IPS-18a (cell line): ENCODE data around the gene SLC39A13.

ENCODE experiments used
- H3K27ac ChIP-seq: one replicate; pipeline ENCODE4 v1.5.1; 2013; ENCODE audit warnings: low read length
- H3K27me3 ChIP-seq: one replicate; pipeline ENCODE4 v1.6.1; 2013; ENCODE audit warnings: mild to moderate bottlenecking, low read length; ENCODE audit not compliant: control insufficient read depth, insufficient read depth
- H3K36me3 ChIP-seq: one replicate; pipeline ENCODE4 v1.6.1; 2013; ENCODE audit warnings: low read depth, low read length; ENCODE audit not compliant: control insufficient read depth
- H3K4me1 ChIP-seq: one replicate; pipeline ENCODE4 v1.6.1; 2013; ENCODE audit warnings: low read depth, low read length; ENCODE audit not compliant: control insufficient read depth
- H3K4me3 ChIP-seq: one replicate; pipeline ENCODE4 v1.5.1; 2013; ENCODE audit warnings: low read length
- H3K9ac ChIP-seq: one replicate; pipeline ENCODE4 v1.6.1; 2013; ENCODE audit warnings: mild to moderate bottlenecking, low read length, moderate library complexity
- H3K9me3 ChIP-seq: one replicate; pipeline ENCODE4 v1.6.1; 2013; ENCODE audit warnings: low read depth, low read length; ENCODE audit not compliant: control insufficient read depth

SLC39A13 gene

GRCh38 chr11:47375020-47375419 is 33.4 kb upstream of the SLC39A13 start:
- H3K4me3 ChIP-seq: no peak overlapping the region
- no peaks in the 10 kb centered on the region for H3K4me1 ChIP-seq
- no peak overlapping the region for H3K9ac ChIP-seq
- no peaks in the 10 kb centered on the region for H3K9me3 ChIP-seq
- no peaks in the 10 kb centered on the region for H3K27me3 ChIP-seq
- no peak overlapping the region for H3K27ac ChIP-seq
- no peaks in the 10 kb centered on the region for H3K36me3 ChIP-seq

GRCh38 chr11:47375546-47376085 is 32.8 kb upstream of the SLC39A13 start:
- Histone ChIP-seq H3K4me1 (no peaks in the 10 kb centered on the region), H3K36me3 (no peaks in the 10 kb centered on the region), H3K27ac (no peak overlapping the region), H3K4me3 (no peak overlapping the region), H3K9ac (no peak overlapping the region), H3K9me3 (no peaks in the 10 kb centered on the region), H3K27me3 (no peaks in the 10 kb centered on the region)

- Histone ChIP-seq H3K4me1 (no peaks in the 10 kb centered on the region), H3K36me3 (no peaks in the 10 kb centered on the region), H3K27ac (no peak overlapping the region), H3K9me3 (no peaks in the 10 kb centered on the region), H3K27me3 (no peaks in the 10 kb centered on the region), H3K4me3 (no peak overlapping the region), H3K9ac (no peak overlapping the region)
These were observed 32.3 kb upstream of the SLC39A13 start for GRCh38 chr11:47376107-47376524.

GRCh38 chr11:47376525-47377371 is 31.6 kb upstream of the SLC39A13 start:
- no peak overlapping the region for H3K4me3 ChIP-seq
- no peaks in the 10 kb centered on the region for H3K27me3 ChIP-seq
- H3K4me1 ChIP-seq: no peaks in the 10 kb centered on the region
- H3K36me3 ChIP-seq: no peaks in the 10 kb centered on the region
- H3K27ac ChIP-seq: no peak overlapping the region
- no peaks in the 10 kb centered on the region for H3K9me3 ChIP-seq
- no peak overlapping the region for H3K9ac ChIP-seq

GRCh38 chr11:47377571-47378009 is 30.8 kb upstream of the SLC39A13 start:
- Histone ChIP-seq H3K9ac (no peak overlapping the region), H3K9me3 (no peaks in the 10 kb centered on the region), H3K4me1 (no peaks in the 10 kb centered on the region), H3K27me3 (no peaks in the 10 kb centered on the region), H3K27ac (no peak overlapping the region), H3K36me3 (no peaks in the 10 kb centered on the region), H3K4me3 (no peak overlapping the region)

- Histone ChIP-seq H3K9ac (no peak within 1 kb of the TSS), H3K27me3 (no peaks in the 10 kb centered on the region), H3K27ac (no peak within 1 kb of the TSS), H3K36me3 (no peaks in the 10 kb centered on the region), H3K9me3 (no peaks in the 10 kb centered on the region), H3K4me3 (no peak within 1 kb of the TSS), H3K4me1 (no peaks in the 10 kb centered on the region)
These were observed 30.2 kb upstream of the SLC39A13 start, which contains the start of gene SPI1 for GRCh38 chr11:47378010-47378835. SPI1 (minus strand) TSS chr11:47378547; CDS start chr11:47378353, 194 bp downstream.

- H3K27ac ChIP-seq: no peak overlapping the region
- H3K9me3 ChIP-seq: no peaks in the 10 kb centered on the region
- H3K9ac ChIP-seq: no peak overlapping the region
- no peaks in the 10 kb centered on the region for H3K4me1 ChIP-seq
- H3K36me3 ChIP-seq: no peaks in the 10 kb centered on the region
- H3K4me3 ChIP-seq: no peak overlapping the region
- no peaks in the 10 kb centered on the region for H3K27me3 ChIP-seq
These were observed 29.6 kb upstream of the SLC39A13 start for GRCh38 chr11:47378836-47379170.

- H3K9ac ChIP-seq: no peak overlapping the region
- H3K4me1 ChIP-seq: no peaks in the 10 kb centered on the region
- H3K9me3 ChIP-seq: no peaks in the 10 kb centered on the region
- H3K27me3 ChIP-seq: no peaks in the 10 kb centered on the region
- no peak overlapping the region for H3K27ac ChIP-seq
- no peak overlapping the region for H3K4me3 ChIP-seq
- H3K36me3 ChIP-seq: no peaks in the 10 kb centered on the region
These were observed 29.1 kb upstream of the SLC39A13 start for GRCh38 chr11:47379317-47379716.

- Histone ChIP-seq H3K4me3 (no peak overlapping the region), H3K9me3 (no peaks in the 10 kb centered on the region), H3K36me3 (no peaks in the 10 kb centered on the region), H3K9ac (no peak overlapping the region), H3K27me3 (no peaks in the 10 kb centered on the region), H3K4me1 (no peaks in the 10 kb centered on the region), H3K27ac (no peak overlapping the region)
These were observed 28.3 kb upstream of the SLC39A13 start for GRCh38 chr11:47380078-47380477.

- H3K27me3 ChIP-seq: no peaks in the 10 kb centered on the region
- H3K4me1 ChIP-seq: no peaks in the 10 kb centered on the region
- no peaks in the 10 kb centered on the region for H3K9me3 ChIP-seq
- no peaks in the 10 kb centered on the region for H3K36me3 ChIP-seq
- no peak overlapping the region for H3K9ac ChIP-seq
- no peak overlapping the region for H3K27ac ChIP-seq
- H3K4me3 ChIP-seq: no peak overlapping the region
These were observed 25.3 kb upstream of the SLC39A13 start for GRCh38 chr11:47383071-47383470.

GRCh38 chr11:47384498-47384897 is 23.9 kb upstream of the SLC39A13 start:
- Histone ChIP-seq H3K36me3 (no peaks in the 10 kb centered on the region), H3K27me3 (no peaks in the 10 kb centered on the region), H3K4me1 (no peaks in the 10 kb centered on the region), H3K9me3 (no peaks in the 10 kb centered on the region), H3K27ac (no peak overlapping the region), H3K9ac (no peak overlapping the region), H3K4me3 (no peak overlapping the region)
